ENCODE data around the gene TMEM132D. TPM values are rescaled to one million over a fixed set of nuclear protein-coding genes. Genes with fewer than 3 reads are reported as not detected.

The TMEM132D gene
- total RNA-seq, 2 donors from 2014 or later, result not detected

DNA sequence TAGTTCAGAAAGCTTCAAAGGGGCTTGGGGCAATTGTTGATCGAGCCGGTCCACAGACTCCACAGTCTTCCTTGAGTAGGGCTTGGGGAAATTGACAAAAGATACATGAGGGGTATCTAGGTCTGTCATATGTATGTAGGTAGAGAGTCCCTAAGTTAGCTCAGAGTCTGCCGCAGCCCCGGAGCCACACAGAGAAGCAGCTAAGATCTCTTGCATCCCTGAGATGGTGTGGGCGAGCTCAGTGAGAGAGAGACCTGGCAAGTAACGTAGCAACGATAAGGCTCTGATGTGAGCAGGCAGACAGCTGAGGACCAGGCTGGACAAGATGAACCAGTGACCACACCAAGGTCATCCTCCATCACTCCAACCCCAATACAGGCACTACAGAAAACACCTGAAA is 297.6 kb downstream of the TMEM132D start:
- Histone ChIP-seq H3K9me3 (no peaks in the 10 kb centered on the region), H3K27me3 (replicated peaks; ENCODE audit: insufficient read depth) (no peaks in the 10 kb centered on the region), H3K36me3 (no peaks in the 10 kb centered on the region), H3K27ac (no peak overlapping the region), H3K4me1 (ENCODE audit: control insufficient read depth in 1 of 2, low read depth in 2 of 2) (no peaks in the 10 kb centered on the region), H3K4me3 (no peak overlapping the region)
- DNase-seq (ENCODE audit: low spot score) (no peak), ATAC-seq (ENCODE audit: insufficient number of reproducible peaks, low FRiP score, low read depth) (no peak)
- TF ChIP-seq, protein P1, sequence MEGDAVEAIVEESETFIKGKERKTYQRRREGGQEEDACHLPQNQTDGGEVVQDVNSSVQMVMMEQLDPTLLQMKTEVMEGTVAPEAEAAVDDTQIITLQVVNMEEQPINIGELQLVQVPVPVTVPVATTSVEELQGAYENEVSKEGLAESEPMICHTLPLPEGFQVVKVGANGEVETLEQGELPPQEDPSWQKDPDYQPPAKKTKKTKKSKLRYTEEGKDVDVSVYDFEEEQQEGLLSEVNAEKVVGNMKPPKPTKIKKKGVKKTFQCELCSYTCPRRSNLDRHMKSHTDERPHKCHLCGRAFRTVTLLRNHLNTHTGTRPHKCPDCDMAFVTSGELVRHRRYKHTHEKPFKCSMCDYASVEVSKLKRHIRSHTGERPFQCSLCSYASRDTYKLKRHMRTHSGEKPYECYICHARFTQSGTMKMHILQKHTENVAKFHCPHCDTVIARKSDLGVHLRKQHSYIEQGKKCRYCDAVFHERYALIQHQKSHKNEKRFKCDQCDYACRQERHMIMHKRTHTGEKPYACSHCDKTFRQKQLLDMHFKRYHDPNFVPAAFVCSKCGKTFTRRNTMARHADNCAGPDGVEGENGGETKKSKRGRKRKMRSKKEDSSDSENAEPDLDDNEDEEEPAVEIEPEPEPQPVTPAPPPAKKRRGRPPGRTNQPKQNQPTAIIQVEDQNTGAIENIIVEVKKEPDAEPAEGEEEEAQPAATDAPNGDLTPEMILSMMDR (IDR thresholded peaks at IDR 0.05), result no peak

DNA sequence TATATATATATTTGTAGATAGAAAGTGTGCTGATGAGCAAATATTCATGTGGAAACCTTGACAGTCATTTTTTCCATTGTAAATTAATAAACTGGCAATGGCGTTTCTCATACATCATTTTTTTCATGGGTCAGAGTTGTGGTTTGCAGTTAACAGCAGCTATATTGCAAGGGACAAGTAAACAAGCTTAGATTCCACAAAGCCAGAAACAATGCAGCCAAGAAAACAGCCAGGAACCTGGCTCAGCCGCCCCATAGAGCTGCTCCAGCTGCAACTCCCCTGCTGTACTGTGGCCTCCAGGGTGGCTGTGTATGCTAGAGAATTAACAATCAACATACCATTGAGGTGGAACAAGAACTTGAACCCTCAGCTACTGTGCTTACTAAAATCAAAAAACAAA is 298.2 kb downstream of the TMEM132D start:
- H3K27me3 ChIP-seq (replicated peaks; ENCODE audit: insufficient read depth), result no peaks in the 10 kb centered on the region
- no peaks in the 10 kb centered on the region for H3K36me3 ChIP-seq
- no peaks in the 10 kb centered on the region for H3K4me1 ChIP-seq (ENCODE audit: control insufficient read depth in 1 of 2, low read depth in 2 of 2)
- TF ChIP-seq, protein P1 (IDR thresholded peaks at IDR 0.05), result no peak
- no peak for ATAC-seq (ENCODE audit: insufficient number of reproducible peaks, low FRiP score, low read depth)
- no peak for DNase-seq (ENCODE audit: low spot score)
- H3K9me3 ChIP-seq, result no peaks in the 10 kb centered on the region
- H3K4me3 ChIP-seq, result no peak overlapping the region
- no peak overlapping the region for H3K27ac ChIP-seq

DNA sequence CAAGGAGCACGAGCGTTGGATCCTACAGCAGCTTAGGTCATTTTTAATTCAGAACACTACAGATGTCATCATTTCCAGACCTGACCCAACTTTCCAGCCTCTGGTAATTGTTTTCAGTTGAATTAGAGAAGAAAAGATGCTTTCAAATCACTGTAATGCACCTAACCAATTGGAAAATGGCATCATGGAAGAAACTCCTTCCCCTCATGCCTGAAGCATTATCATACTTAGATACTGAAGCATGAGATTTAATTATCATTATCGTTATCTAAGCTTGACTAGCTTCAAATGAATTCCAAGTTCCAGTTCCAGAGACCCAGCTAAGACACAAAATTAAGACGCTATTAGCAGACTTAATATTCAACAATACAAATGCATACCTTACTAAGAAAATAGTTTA is 299.3 kb downstream of the TMEM132D start:
- no peak for ATAC-seq (ENCODE audit: insufficient number of reproducible peaks, low FRiP score, low read depth)
- DNase-seq (ENCODE audit: low spot score), result no peak
- Histone ChIP-seq H3K4me1 (ENCODE audit: control insufficient read depth in 1 of 2, low read depth in 2 of 2) (no peaks in the 10 kb centered on the region), H3K36me3 (no peaks in the 10 kb centered on the region), H3K27me3 (replicated peaks; ENCODE audit: insufficient read depth) (no peaks in the 10 kb centered on the region), H3K4me3 (no peak overlapping the region), H3K9me3 (no peaks in the 10 kb centered on the region), H3K27ac (no peak overlapping the region)
- TF ChIP-seq, protein P1 (IDR thresholded peaks at IDR 0.05), result no peak

DNA sequence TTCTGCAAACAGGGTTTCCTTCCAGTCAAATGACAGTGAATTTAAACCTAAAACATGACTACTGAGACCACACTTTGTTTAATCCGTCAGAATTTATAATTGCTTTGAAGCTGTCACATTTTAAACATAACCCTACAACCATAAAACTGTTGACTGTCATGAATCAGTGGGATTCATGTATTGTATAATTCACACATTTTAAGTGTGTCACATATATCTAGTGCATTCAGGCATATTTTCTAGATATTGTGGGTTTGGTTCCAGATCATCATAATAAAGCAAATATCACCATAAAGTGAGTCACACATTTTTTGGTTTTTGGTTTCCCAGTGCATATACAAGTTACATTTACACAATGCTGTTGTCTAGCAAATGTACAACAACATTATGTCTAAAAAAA is 304.4 kb downstream of the TMEM132D start:
- H3K36me3 ChIP-seq, result no peaks in the 10 kb centered on the region
- no peak for ATAC-seq (ENCODE audit: insufficient number of reproducible peaks, low FRiP score, low read depth)
- TF ChIP-seq, protein P1 (IDR thresholded peaks at IDR 0.05), result no peak

DNA sequence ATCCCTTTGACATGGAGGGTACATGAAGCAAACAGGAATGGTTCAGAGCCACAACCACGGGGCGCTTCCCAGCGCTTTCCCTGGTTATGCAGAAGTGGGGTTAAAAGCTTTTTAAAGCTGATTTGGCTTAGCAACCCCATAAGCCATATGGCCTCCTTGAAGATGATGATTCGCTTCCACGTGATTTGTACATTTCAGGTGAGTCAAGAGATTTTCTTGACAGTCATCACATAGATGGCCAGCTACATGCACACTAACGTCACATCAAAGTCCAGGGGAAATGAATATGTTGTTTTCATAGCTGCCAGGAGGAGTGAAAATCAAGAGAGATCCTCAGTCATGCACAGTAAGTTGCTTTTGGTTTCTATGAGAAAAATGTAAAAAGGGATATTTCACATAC is 309.7 kb downstream of the TMEM132D start:
- TF ChIP-seq, protein P1 (IDR thresholded peaks at IDR 0.05), result no peak
- ATAC-seq (ENCODE audit: insufficient number of reproducible peaks, low FRiP score, low read depth), result no peak
- Histone ChIP-seq H3K27ac (no peak overlapping the region), H3K4me3 (no peak overlapping the region), H3K36me3 (no peaks in the 10 kb centered on the region), H3K9me3 (no peaks in the 10 kb centered on the region), H3K27me3 (replicated peaks; ENCODE audit: insufficient read depth) (no peaks in the 10 kb centered on the region), H3K4me1 (ENCODE audit: control insufficient read depth in 1 of 2, low read depth in 2 of 2) (no peaks in the 10 kb centered on the region)
- no peak for DNase-seq (ENCODE audit: low spot score)

More for the DNA sequence above, 304.4 kb downstream of the TMEM132D start:
- H3K27ac ChIP-seq, result no peak overlapping the region
- DNase-seq (ENCODE audit: low spot score), result no peak
- H3K4me3 ChIP-seq, result no peak overlapping the region
- H3K9me3 ChIP-seq, result no peaks in the 10 kb centered on the region
- no peaks in the 10 kb centered on the region for H3K27me3 ChIP-seq (replicated peaks; ENCODE audit: insufficient read depth)
- H3K4me1 ChIP-seq (ENCODE audit: control insufficient read depth in 1 of 2, low read depth in 2 of 2), result no peaks in the 10 kb centered on the region

Data from thoracic aorta (tissue), 2 donors.